ENCODE results near the gene FGFBP1. TPM values are rescaled to one million over a fixed set of nuclear protein-coding genes. Genes with fewer than 3 reads are reported as not detected.

The FGFBP1 gene
- total and polyA plus RNA-seq, 2 of the 4 experiments (the other 2 are of a cell fraction): under 0.01 TPM; not detected in 1

DNA sequence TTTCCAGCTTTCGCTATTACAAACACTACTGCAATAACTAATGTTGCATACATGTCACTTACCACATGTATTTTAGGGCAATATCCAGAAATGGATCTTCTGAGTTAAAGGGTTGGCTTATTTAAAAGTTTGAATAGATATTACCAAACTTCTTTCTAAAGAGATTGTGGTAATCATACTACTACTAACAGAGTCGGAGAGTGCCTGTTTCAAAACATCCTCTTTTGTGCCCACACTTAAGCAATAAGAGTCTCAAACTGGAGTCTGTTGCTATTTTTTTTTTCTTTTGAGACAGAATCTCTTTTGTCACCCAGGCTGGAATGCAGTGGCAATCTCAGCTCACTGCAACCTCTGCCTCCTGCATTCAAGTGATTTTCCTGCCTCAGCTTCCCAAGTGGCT, 35.8 kb downstream of the FGFBP1 start:
- Histone ChIP-seq H3K4me2 (ENCODE audit: low read depth, low read length) (no peak overlapping the region), H4K5ac (ENCODE audit: low read depth, low read length) (no peak overlapping the region), H3K9ac (ENCODE audit: low read depth, low read length) (no peak overlapping the region), H2BK15ac (ENCODE audit: low read depth, low read length) (no peak overlapping the region), H2AK9ac (replicated peaks; ENCODE audit: low read depth, low read length, poor library complexity) (no peak overlapping the region), H3K56ac (ENCODE audit: extremely low read depth, insufficient read depth, low read length) (no peak overlapping the region), H3K18ac (ENCODE audit: low read depth, low read length) (no peak overlapping the region), H3K79me1 (ENCODE audit: low read depth in 1 of 2, low read length in 2 of 2) (no peaks in the 10 kb centered on the region), H4K91ac (ENCODE audit: insufficient read depth, low read depth, low read length) (no peak overlapping the region), H3K23ac (ENCODE audit: low read depth, low read length) (no peak overlapping the region), H3K27ac (ENCODE audit: insufficient read depth, low read length) (no peak overlapping the region), H2BK20ac (ENCODE audit: low read depth, low read length) (no peak overlapping the region), H4K20me1 (ENCODE audit: insufficient read depth, low read length) (no peaks in the 10 kb centered on the region), H3K9me1 (ENCODE audit: insufficient read depth, low read length) (no peaks in the 10 kb centered on the region), H2BK120ac (ENCODE audit: low read depth, low read length) (no peak overlapping the region), H3K4me1 (ENCODE audit: control insufficient read depth, insufficient read depth, low read length) (no peaks in the 10 kb centered on the region), H3K27me3 (ENCODE audit: control insufficient read depth, insufficient read depth, low read length) (peaks cover 47% of the 10 kb centered on the region), H2AFZ (replicated peaks; ENCODE audit: low read length, poor library complexity) (no peak overlapping the region), H3K14ac (replicated peaks; ENCODE audit: low read depth, low read length) (no peak overlapping the region), H3K9me3 (ENCODE audit: control insufficient read depth, insufficient read depth, low read length) (peaks cover 6% of the 10 kb centered on the region), H3K36me3 (ENCODE audit: control insufficient read depth, insufficient read depth, low read length) (no peaks in the 10 kb centered on the region), H3K4me3 (ENCODE audit: insufficient read depth, low read depth, low read length) (no peak overlapping the region), H2AK5ac (ENCODE audit: low read depth, low read length) (no peak overlapping the region), H3K4ac (ENCODE audit: low read depth, low read length) (no peak overlapping the region), H2BK5ac (ENCODE audit: low read depth, low read length, poor library complexity, severe bottlenecking) (no peak overlapping the region), H4K8ac (ENCODE audit: low read depth in 2 of 2, low read length in 2 of 2) (no peak overlapping the region)
- no TSS peak for BruUV-seq (replicated peaks)
- CTCF ChIA-PET: no interaction called here
- no CpG with 5 or more reads among the region's 2 CpGs for WGBS, 2 experiments (ENCODE audit: extremely low coverage in 2 of 2, insufficient read length in 1 of 2)
- DNase-seq (no peak), ATAC-seq (ENCODE audit: low read depth) (no peak)
- dilution Hi-C loops (cut with HindIII; ENCODE audit: low sequenced_read_pairs, unreplicated experiment) (no loop called here), in situ Hi-C loops (cut with MboI; ENCODE audit: low sequenced_read_pairs) (no loop called here), intact Hi-C loops (cut with micrococcal nuclease) (no loop called here)
- TF ChIP-seq SMC3 (IDR thresholded peaks at IDR 0.05; ENCODE audit: low read depth, low read length) (no peak), RFX5 (IDR thresholded peaks at IDR 0.05; ENCODE audit: low read depth, low read length) (no peak), BHLHE40 (IDR thresholded peaks at IDR 0.05; ENCODE audit: low read depth, low read length) (no peak), RCOR1 (IDR thresholded peaks at IDR 0.05; ENCODE audit: insufficient replicate concordance, low read length) (no peak), MXI1 (IDR thresholded peaks at IDR 0.05; ENCODE audit: borderline replicate concordance, low read depth, low read length) (no peak), RAD21 (IDR thresholded peaks at IDR 0.05; ENCODE audit: low read length) (no peak), MAFK (IDR thresholded peaks at IDR 0.05; ENCODE audit: low read depth, low read length) (no peak), CHD1 (IDR thresholded peaks at IDR 0.05; ENCODE audit: low read depth, low read length) (no peak), FOS (IDR thresholded peaks at IDR 0.05; ENCODE audit: low read depth, low read length) (no peak)
- TF ChIP-seq, protein P1, sequence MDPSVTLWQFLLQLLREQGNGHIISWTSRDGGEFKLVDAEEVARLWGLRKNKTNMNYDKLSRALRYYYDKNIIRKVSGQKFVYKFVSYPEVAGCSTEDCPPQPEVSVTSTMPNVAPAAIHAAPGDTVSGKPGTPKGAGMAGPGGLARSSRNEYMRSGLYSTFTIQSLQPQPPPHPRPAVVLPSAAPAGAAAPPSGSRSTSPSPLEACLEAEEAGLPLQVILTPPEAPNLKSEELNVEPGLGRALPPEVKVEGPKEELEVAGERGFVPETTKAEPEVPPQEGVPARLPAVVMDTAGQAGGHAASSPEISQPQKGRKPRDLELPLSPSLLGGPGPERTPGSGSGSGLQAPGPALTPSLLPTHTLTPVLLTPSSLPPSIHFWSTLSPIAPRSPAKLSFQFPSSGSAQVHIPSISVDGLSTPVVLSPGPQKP (IDR thresholded peaks at IDR 0.05; ENCODE audit: borderline replicate concordance, low read depth, low read length): no peak
- POLR2A ChIA-PET (ENCODE audit: unreplicated experiment): no interaction called here

All from IMR-90 (cell line).